Colonic mucosa (tissue), 4 donors: ENCODE results near the gene DCST1. TPM values are rescaled to one million over a fixed set of nuclear protein-coding genes. Genes with fewer than 3 reads are reported as not detected.

ENCODE experiments used
- DNase-seq: peaks from one replicate; pipeline ENCODE4 v3.0.0-alpha.2; 2020
- H3K27ac ChIP-seq: fragments of 200-600 bp; one replicate; pipeline ENCODE4 v1.8.0; 2021
- H3K27me3 ChIP-seq: fragments of 200-600 bp; one replicate; pipeline ENCODE4 v1.8.0; 2021
- H3K36me3 ChIP-seq: fragments of 200-600 bp; one replicate; pipeline ENCODE4 v1.8.0; 2021
- H3K4me1 ChIP-seq: fragments of 200-600 bp; one replicate; pipeline ENCODE4 v1.8.0; 2021; ENCODE audit warnings: mild to moderate bottlenecking
- H3K4me3 ChIP-seq: fragments of 200-600 bp; one replicate; pipeline ENCODE4 v1.8.0; 2021
- H3K9ac ChIP-seq, 2 donors: one replicate each; pipeline ENCODE4 v1.7.0; 2013; ENCODE audit warnings: control low read depth in 2 of 2, low read depth in 2 of 2, low read length in 2 of 2
- H3K9me3 ChIP-seq: fragments of 200-600 bp; one replicate; pipeline ENCODE4 v1.8.0; 2021
- CTCF ChIP-seq: fragments of 200-600 bp; IDR thresholded peaks from one replicate; pipeline ENCODE4 v1.8.0; 2022; ENCODE audit warnings: antibody characterized with exemption, mild to moderate bottlenecking
- intact Hi-C: fragments of 100-400 bp; cut with DNase I; formaldehyde crosslinking; loops from one replicate; pipeline ENCODE4 v1.14.1; 2022
- total RNA-seq, 2 donors: library from RNA; stranded (reverse); fragmentation: NEBNext Ultra II Directional in 1 of 2; extraction: Animal tissue kit (Norgen Biotek cat#: 25700) in 1 of 2; gene quantifications; one replicate each; pipeline ENCODE4 v1.2.1, GENCODE V29; 2021
- donor health status: healthy.
- donor health status: DM: no; HTN: no; CAD: no.
- donor health status: DM: no; HTN: no; CAD: no.

Gene DCST1
- total RNA-seq, 2 donors from 2014 or later, result not detected

DNA sequence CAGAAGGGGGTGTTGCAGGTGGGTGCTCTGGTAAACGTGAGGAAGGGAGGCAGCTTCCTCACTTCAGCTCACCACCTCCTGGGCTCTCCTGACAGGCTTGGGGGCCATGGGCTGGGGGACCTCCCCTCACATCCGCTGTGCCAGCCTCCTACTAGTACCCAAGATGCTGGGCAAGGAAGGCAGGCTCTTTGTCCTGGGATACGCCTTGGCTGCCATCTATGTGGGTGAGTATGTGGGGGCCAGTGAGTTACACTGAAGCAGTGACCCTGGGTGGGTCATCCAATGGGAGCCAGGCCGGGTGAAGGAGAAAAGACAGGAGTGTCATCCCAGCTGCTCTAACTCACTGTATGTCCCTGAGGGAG, 5.7 kb downstream of the DCST1 start:
- Histone ChIP-seq H3K4me3 (no peak overlapping the region), H3K27me3 (no peaks in the 10 kb centered on the region), H3K4me1 (peaks cover 3% of the 10 kb centered on the region), H3K27ac (peak overlapping the region; percentile 38), H3K36me3 (no peaks in the 10 kb centered on the region), H3K9me3 (no peaks in the 10 kb centered on the region), H3K9ac (peak overlapping the region in 1 of 2 donors; percentile 73)
- DNase-seq, result no peak
- no peak for TF ChIP-seq CTCF
- intact Hi-C loops, result no loop called here

DNA sequence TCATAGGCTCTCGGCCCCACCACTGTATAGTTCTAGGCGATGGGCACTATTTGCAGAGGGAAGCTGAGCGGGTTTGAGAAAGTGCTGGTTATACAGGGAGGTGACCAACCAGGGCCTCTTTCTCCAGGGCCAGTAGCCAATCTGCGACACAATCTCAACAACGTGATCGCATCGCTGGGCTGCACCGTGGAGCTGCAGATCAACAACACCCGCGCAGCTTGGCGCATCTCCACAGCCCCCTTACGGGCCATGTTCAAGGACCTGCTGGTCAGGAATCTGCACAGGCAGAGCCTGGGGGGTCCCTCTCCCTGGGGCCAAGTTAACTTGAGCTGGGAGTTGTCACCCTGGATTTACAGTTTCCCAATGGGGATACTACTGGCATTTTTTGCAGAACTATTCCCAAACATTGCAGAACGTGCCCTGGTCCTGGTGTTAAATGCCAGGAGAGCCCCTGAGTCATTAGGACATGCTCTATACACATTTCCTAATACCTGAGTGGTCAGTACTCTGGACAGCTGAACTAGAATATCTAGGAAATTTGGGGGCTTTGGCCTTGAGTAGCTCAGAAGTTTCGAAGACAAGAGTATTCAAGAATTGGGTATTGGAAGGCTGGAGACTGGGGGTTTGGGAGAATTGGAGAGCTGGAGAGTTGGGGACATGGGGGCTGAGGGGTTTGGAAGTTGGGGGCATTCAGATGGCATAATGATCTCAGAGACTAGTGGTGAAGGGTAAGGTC, 6.9 kb downstream of the DCST1 start:
- Histone ChIP-seq H3K36me3 (no peaks in the 10 kb centered on the region), H3K9ac (no peak overlapping the region), H3K9me3 (no peaks in the 10 kb centered on the region), H3K27ac (no peak overlapping the region), H3K27me3 (no peaks in the 10 kb centered on the region), H3K4me1 (peaks cover 10% of the 10 kb centered on the region), H3K4me3 (no peak overlapping the region)
- intact Hi-C loops, result no loop called here
- no peak for DNase-seq
- TF ChIP-seq CTCF, result no peak

DNA sequence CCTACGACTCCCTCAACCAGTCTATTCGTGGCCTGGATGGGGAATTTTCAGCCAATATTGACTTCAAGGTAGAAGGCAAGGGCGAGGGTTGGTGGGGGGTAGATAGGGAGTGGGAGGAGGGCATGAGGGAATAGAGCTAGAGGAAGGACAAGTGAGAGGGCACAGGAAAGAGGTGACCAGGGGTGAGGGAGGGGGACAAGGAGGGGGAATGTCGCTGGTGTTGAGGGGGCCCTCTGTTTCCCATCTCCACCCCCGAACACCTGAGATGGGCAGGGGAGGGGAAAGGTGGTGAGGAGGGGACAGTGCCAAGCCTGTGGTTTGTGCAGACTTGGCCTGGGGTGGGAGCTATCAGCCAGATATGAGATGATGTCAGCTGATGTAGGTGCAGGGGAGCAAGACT, 9.2 kb downstream of the DCST1 start:
- intact Hi-C loops, result no loop called here
- Histone ChIP-seq H3K4me1 (peaks cover 10% of the 10 kb centered on the region), H3K27ac (peak overlapping the region; percentile 76)

DNA sequence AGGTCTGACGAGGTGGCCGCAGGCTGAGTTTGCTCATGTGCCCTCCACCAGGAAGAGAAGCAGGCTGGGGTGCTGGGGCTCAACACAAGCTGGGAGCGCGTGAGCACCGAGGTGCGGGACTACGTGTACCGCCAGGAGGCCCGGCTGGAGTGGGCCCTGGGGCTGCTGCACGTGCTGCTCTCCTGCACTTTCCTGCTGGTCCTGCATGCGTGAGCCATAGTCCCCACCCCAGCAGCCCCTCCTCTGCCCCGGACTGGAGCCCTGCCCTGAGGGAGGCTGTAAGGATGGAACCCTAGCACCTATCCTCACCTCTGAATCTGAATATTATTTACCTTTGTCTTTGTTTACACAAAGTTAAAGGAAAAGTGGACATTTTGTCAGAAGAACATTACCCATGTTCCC, 9.7 kb downstream of the DCST1 start:
- no peak overlapping the region for H3K4me3 ChIP-seq
- H3K4me1 ChIP-seq, result peaks cover 10% of the 10 kb centered on the region
- H3K27me3 ChIP-seq, result no peaks in the 10 kb centered on the region
- H3K27ac ChIP-seq, result peak overlapping the region; percentile 76
- intact Hi-C loops, result no loop called here
- no peak for TF ChIP-seq CTCF
- peak; percentile 76 for DNase-seq
- H3K9me3 ChIP-seq, result no peaks in the 10 kb centered on the region
- peak overlapping the region; percentile 51 to 67 for H3K9ac ChIP-seq
- no peaks in the 10 kb centered on the region for H3K36me3 ChIP-seq

More for the DNA sequence above, 9.2 kb downstream of the DCST1 start:
- no peak overlapping the region for H3K4me3 ChIP-seq
- TF ChIP-seq CTCF, result no peak
- peak overlapping the region; percentile 51 to 67 for H3K9ac ChIP-seq
- no peaks in the 10 kb centered on the region for H3K27me3 ChIP-seq
- no peak for DNase-seq
- H3K9me3 ChIP-seq, result no peaks in the 10 kb centered on the region
- H3K36me3 ChIP-seq, result no peaks in the 10 kb centered on the region

DNA sequence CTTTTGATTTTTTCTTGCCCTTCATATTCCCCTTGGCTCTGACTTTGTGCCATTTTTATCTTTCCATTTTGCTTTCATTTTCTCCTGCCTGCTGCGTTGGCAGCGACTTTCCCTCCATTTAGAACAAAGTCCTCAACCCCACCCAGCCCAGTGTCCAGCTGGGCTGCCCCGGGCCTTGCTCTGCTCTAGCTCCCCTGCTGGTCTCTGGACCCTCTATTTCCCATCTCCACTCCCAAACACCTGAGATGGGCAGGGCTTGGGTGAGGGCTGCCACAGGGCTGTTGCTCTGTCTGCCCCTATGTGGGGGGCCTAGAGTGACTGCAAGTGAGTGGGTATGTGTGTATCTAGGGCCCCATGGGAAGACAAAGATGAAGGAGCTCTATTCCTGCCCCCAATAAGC, 10.2 kb downstream of the DCST1 start:
- Histone ChIP-seq H3K9ac (peak overlapping the region in 1 of 2 donors; percentile 67), H3K36me3 (no peaks in the 10 kb centered on the region), H3K4me1 (peaks cover 10% of the 10 kb centered on the region), H3K27me3 (no peaks in the 10 kb centered on the region), H3K4me3 (no peak overlapping the region), H3K27ac (peak overlapping the region; percentile 76), H3K9me3 (no peaks in the 10 kb centered on the region)
- peak; percentile 68 for DNase-seq
- no peak for TF ChIP-seq CTCF
- intact Hi-C loops, result no loop called here
